ENCODE results near the gene EXD1. TPM values are rescaled to one million over a fixed set of nuclear protein-coding genes. Genes with fewer than 3 reads are reported as not detected.

Gene EXD1
- total RNA-seq, 1 donor from 2014 or later = not detected

GRCh38 chr15:41218851-41219250, 11.7 kb downstream of the EXD1 start:
- H3K36me3 ChIP-seq = no peaks in the 10 kb centered on the region
- TF ChIP-seq CTCF (IDR thresholded peaks at IDR 0.05) = no peak
- no peaks in the 10 kb centered on the region for H3K4me1 ChIP-seq
- DNase-seq (ENCODE audit: low spot score in 2 of 2) = no peak
- no peaks in the 10 kb centered on the region for H3K27me3 ChIP-seq
- H3K4me3 ChIP-seq = no peak overlapping the region
- H3K27ac ChIP-seq = no peak overlapping the region
- intact Hi-C loops (cut with DNase I) = no loop called here
- no peaks in the 10 kb centered on the region for H3K9me3 ChIP-seq

- H3K27ac ChIP-seq = no peak overlapping the region
- intact Hi-C loops (cut with DNase I) = no loop called here
- no peaks in the 10 kb centered on the region for H3K27me3 ChIP-seq
- no peaks in the 10 kb centered on the region for H3K4me1 ChIP-seq
- H3K4me3 ChIP-seq = no peak overlapping the region
- no peaks in the 10 kb centered on the region for H3K36me3 ChIP-seq
- no peak for TF ChIP-seq CTCF (IDR thresholded peaks at IDR 0.05)
- no peaks in the 10 kb centered on the region for H3K9me3 ChIP-seq
- DNase-seq (ENCODE audit: low spot score in 2 of 2) = no peak
Observed at GRCh38 chr15:41215708-41216107, 14.8 kb downstream of the EXD1 start.

- Histone ChIP-seq H3K4me1 (no peaks in the 10 kb centered on the region), H3K4me3 (no peak overlapping the region), H3K36me3 (no peaks in the 10 kb centered on the region), H3K9me3 (no peaks in the 10 kb centered on the region), H3K27ac (no peak overlapping the region), H3K27me3 (no peaks in the 10 kb centered on the region)
- intact Hi-C loops (cut with DNase I) = no loop called here
- DNase-seq (ENCODE audit: low spot score in 2 of 2) = no peak
- TF ChIP-seq CTCF (IDR thresholded peaks at IDR 0.05) = no peak
Observed at GRCh38 chr15:41207687-41208448, 22.7 kb downstream of the EXD1 start.

GRCh38 chr15:41205315-41205714, 25.2 kb downstream of the EXD1 start:
- intact Hi-C loops (cut with DNase I) = no loop called here
- Histone ChIP-seq H3K27me3 (no peaks in the 10 kb centered on the region), H3K4me1 (no peaks in the 10 kb centered on the region), H3K27ac (no peak overlapping the region), H3K4me3 (no peak overlapping the region), H3K36me3 (no peaks in the 10 kb centered on the region), H3K9me3 (no peaks in the 10 kb centered on the region)
- DNase-seq (ENCODE audit: low spot score in 2 of 2) = no peak
- TF ChIP-seq CTCF (IDR thresholded peaks at IDR 0.05) = no peak

- Histone ChIP-seq H3K27me3 (no peaks in the 10 kb centered on the region), H3K36me3 (no peaks in the 10 kb centered on the region), H3K27ac (no peak overlapping the region), H3K4me3 (no peak overlapping the region), H3K9me3 (no peaks in the 10 kb centered on the region), H3K4me1 (no peaks in the 10 kb centered on the region)
- TF ChIP-seq CTCF (IDR thresholded peaks at IDR 0.05) = no peak
- no peak for DNase-seq (ENCODE audit: low spot score in 2 of 2)
- intact Hi-C loops (cut with DNase I) = no loop called here
Observed at GRCh38 chr15:41203395-41203794, 27.2 kb downstream of the EXD1 start.
